ENCODE data around the gene RALGAPB.

The RALGAPB gene

GRCh38 chr20:38610521-38610920 is 137.9 kb downstream of the RALGAPB start:
- DNase-seq (ENCODE audit: low read depth): no peak

GRCh38 chr20:38612751-38613515 is 140.3 kb downstream of the RALGAPB start:
- no peak for DNase-seq (ENCODE audit: low read depth)

GRCh38 chr20:38615283-38615682 is 142.6 kb downstream of the RALGAPB start:
- no peak for DNase-seq (ENCODE audit: low read depth)

- no peak for DNase-seq (ENCODE audit: low read depth)
These were observed 143.8 kb downstream of the RALGAPB start for GRCh38 chr20:38616457-38616856.

- DNase-seq (ENCODE audit: low read depth): no peak
These were observed 144.6 kb downstream of the RALGAPB start for GRCh38 chr20:38617011-38617829.

GRCh38 chr20:38617830-38618196 is 145.2 kb downstream of the RALGAPB start:
- DNase-seq (ENCODE audit: low read depth): no peak

- no peak for DNase-seq (ENCODE audit: low read depth)
These were observed 147.8 kb downstream of the RALGAPB start for GRCh38 chr20:38620441-38620840.

GRCh38 chr20:38623061-38623460 is 150.4 kb downstream of the RALGAPB start:
- no peak for DNase-seq (ENCODE audit: low read depth)

GRCh38 chr20:38624084-38624483 is 151.4 kb downstream of the RALGAPB start:
- DNase-seq (ENCODE audit: low read depth): no peak

- no peak for DNase-seq (ENCODE audit: low read depth)
These were observed 153.3 kb downstream of the RALGAPB start for GRCh38 chr20:38625896-38626295.

- no peak for DNase-seq (ENCODE audit: low read depth)
These were observed 154.4 kb downstream of the RALGAPB start for GRCh38 chr20:38626921-38627659.
